NCI-H446 treated with DMSO at 0.1 percent for 48 hours (cell line): ENCODE results near the gene ZNF550.
"Not testable (repeated sequence)": the region's sequence is repeated elsewhere in the genome, so short reads cannot be mapped to it uniquely, and the experiment has no call there.

Source experiments
- DNase-seq: peaks from one replicate; lab custom pipeline; 2025; lab: John Stamatoyannopoulos, UW

ZNF550 gene

GRCh38 chr19:57527136-57527881 is 32.4 kb downstream of the ZNF550 start, which contains the start of gene ZNF549:
Gene ZNF549 (plus strand): TSS chr19:57527356. CDS start chr19:57527574, 218 bp downstream.
- DNase-seq = peak; percentile 84

GRCh38 chr19:57518021-57518420 is 41.6 kb downstream of the ZNF550 start:
- not testable (repeated sequence) for DNase-seq

DNA sequence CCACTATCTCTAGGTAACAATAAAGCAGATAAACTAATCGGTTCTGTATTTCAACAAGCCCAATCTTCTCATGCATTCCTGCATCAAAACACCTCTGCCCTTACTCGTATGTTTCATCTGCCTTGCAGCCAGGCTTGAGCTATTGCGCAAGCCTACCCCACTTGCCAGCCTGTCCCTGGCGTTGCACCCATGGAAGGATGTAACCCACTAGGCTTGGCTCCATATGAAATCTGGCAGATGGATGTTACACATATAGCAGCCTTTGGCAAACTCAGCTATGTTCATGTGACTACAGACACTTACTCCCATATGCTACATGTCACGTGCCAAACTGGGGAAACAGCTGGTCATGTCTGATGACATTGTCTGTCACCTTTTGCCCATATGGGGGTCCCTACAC is 44.4 kb downstream of the ZNF550 start:
- no peak for DNase-seq

GRCh38 chr19:57512845-57513244 is 46.8 kb downstream of the ZNF550 start:
- DNase-seq = no peak

- DNase-seq = no peak
Measured at GRCh38 chr19:57511484-57511883, 48.2 kb downstream of the ZNF550 start.

- DNase-seq = no peak
Measured at GRCh38 chr19:57506163-57506562, 53.5 kb downstream of the ZNF550 start.

- not testable (repeated sequence) for DNase-seq
Measured at GRCh38 chr19:57500400-57500799, 59.3 kb downstream of the ZNF550 start.

GRCh38 chr19:57499680-57500395 is 59.8 kb downstream of the ZNF550 start, which contains the start of gene ZNF773:
Gene ZNF773 (plus strand): TSS chr19:57499938. CDS start chr19:57500081, 143 bp downstream.
- peak; percentile 79 for DNase-seq

- DNase-seq = not testable (repeated sequence)
Measured at GRCh38 chr19:57499332-57499679, 60.4 kb downstream of the ZNF550 start.

GRCh38 chr19:57488299-57488644 is 71.4 kb downstream of the ZNF550 start:
- DNase-seq = not testable (repeated sequence)

- peak; percentile 68 for DNase-seq
Measured at GRCh38 chr19:57487477-57488298, 72.0 kb downstream of the ZNF550 start, which contains the start of gene ZNF419. Gene ZNF419 (plus strand): TSS chr19:57487750. CDS start chr19:57487951, 201 bp downstream.
